A673 (cell line): ENCODE data around the gene KRT7. TPM values are rescaled to one million over a fixed set of nuclear protein-coding genes. Genes with fewer than 3 reads are reported as not detected.

Experiments used
- BruUV-seq: library from RNA; stranded (reverse); fragments of 400-500 nt; replicated peaks from 2 replicates; lab custom pipeline; 2021; lab: Mats Ljungman, UMichigan
- CTCF ChIA-PET: fragments of 300-600 bp; sonication (Branson Sonifier 250); formaldehyde crosslinking; loops from one replicate; lab custom pipeline; 2022; ENCODE audit warnings: antibody characterized with exemption; lab: Charles Lee
- POLR2A ChIA-PET: fragments of 300-600 bp; sonication (Branson Sonifier 250); formaldehyde crosslinking; loops from one replicate; lab custom pipeline; 2022; ENCODE audit warnings: antibody characterized with exemption; ENCODE audit not compliant: low non-redundant PET; lab: Charles Lee
- DNase-seq: peaks from one replicate; pipeline ENCODE4 v3.0.0-alpha.2; 2015; ENCODE audit warnings: low spot score
- H3K27ac ChIP-seq: fragments of 200-600 bp; sonication (generic); 2 replicates; pipeline ENCODE4 v1.5.1; 2016; ENCODE audit warnings: mixed run types, low read depth, mild to moderate bottlenecking, mixed read lengths, antibody characterized with exemption, low read length; ENCODE audit not compliant: poor library complexity, severe bottlenecking
- H3K27me3 ChIP-seq: fragments of 200-600 bp; sonication (generic); replicated peaks from 2 replicates; pipeline ENCODE4 v1.6.1; 2017; ENCODE audit warnings: mixed run types, low read depth, mild to moderate bottlenecking, mixed read lengths, antibody characterized with exemption, low read length; ENCODE audit not compliant: insufficient read depth, poor library complexity
- H3K36me3 ChIP-seq: fragments of 200-600 bp; sonication (generic); 2 replicates; pipeline ENCODE4 v1.6.1; 2016; ENCODE audit warnings: mixed run types, mild to moderate bottlenecking, mixed read lengths, antibody characterized with exemption, low read length; ENCODE audit not compliant: insufficient read depth, poor library complexity, severe bottlenecking
- H3K4me1 ChIP-seq: fragments of 200-600 bp; sonication (generic); 2 replicates; pipeline ENCODE4 v1.6.1; 2017; ENCODE audit warnings: mixed run types, mild to moderate bottlenecking, mixed read lengths, antibody characterized with exemption, low read length; ENCODE audit not compliant: insufficient read depth, poor library complexity, severe bottlenecking
- H3K4me3 ChIP-seq: fragments of 200-600 bp; sonication (generic); 2 replicates; pipeline ENCODE4 v1.5.1; 2016; ENCODE audit warnings: low read depth, mixed run types, mild to moderate bottlenecking, mixed read lengths, low read length; ENCODE audit not compliant: poor library complexity, severe bottlenecking
- H3K9me3 ChIP-seq: fragments of 200-600 bp; sonication (generic); 2 replicates; pipeline ENCODE4 v1.6.1; 2016; ENCODE audit warnings: mixed run types, low read depth, mild to moderate bottlenecking, mixed read lengths, antibody characterized with exemption, low read length; ENCODE audit not compliant: poor library complexity, severe bottlenecking
- CTCF ChIP-seq: fragments of 300-800, 200-600 bp; sonication (generic); conservative IDR thresholded peaks from 2 replicates; pipeline ENCODE4 v1.5.1; 2017; ENCODE audit warnings: low read depth, mild to moderate bottlenecking, antibody characterized with exemption, low read length, moderate library complexity, mixed read lengths
- EZH2 ChIP-seq: fragments of 200-600 bp; sonication (generic); IDR thresholded peaks from 2 replicates; pipeline ENCODE4 v1.6.1; 2017; ENCODE audit warnings: borderline replicate concordance, low read depth, mild to moderate bottlenecking, mixed read lengths, antibody characterized with exemption, low read length; ENCODE audit not compliant: poor library complexity, severe bottlenecking
- intact Hi-C: fragments of 100-400 bp; cut with micrococcal nuclease; formaldehyde crosslinking; loops from one replicate; pipeline ENCODE4 v1.10.0; 2022; ENCODE audit not compliant: unreplicated experiment
- total RNA-seq: library from RNA; stranded (reverse); gene quantifications from 2 replicates; pipeline ENCODE4 v1.2.3, GENCODE V29; 2021

Gene KRT7
- total RNA-seq, 1 experiment from 2014 or later: 1.0 TPM

- Histone ChIP-seq H3K27me3 (no peaks in the 10 kb centered on the region), H3K4me3 (no peak overlapping the region), H3K4me1 (peaks cover 10% of the 10 kb centered on the region), H3K36me3 (no peaks in the 10 kb centered on the region), H3K27ac (no peak overlapping the region), H3K9me3 (no peaks in the 10 kb centered on the region)
- DNase-seq: no peak
- ChIA-PET CTCF (no interaction called here), POLR2A (no interaction called here)
- BruUV-seq: no TSS peak
- intact Hi-C loops: no loop called here
- TF ChIP-seq CTCF (no peak), EZH2 (no peak)
These were observed 48.2 kb upstream of the KRT7 start for GRCh38 chr12:52184813-52185212.

GRCh38 chr12:52185400-52185967 is 47.6 kb upstream of the KRT7 start:
- no TSS peak for BruUV-seq
- peaks cover 10% of the 10 kb centered on the region for H3K4me1 ChIP-seq
- no peaks in the 10 kb centered on the region for H3K36me3 ChIP-seq
- H3K4me3 ChIP-seq: no peak overlapping the region
- no peak for DNase-seq
- ChIA-PET CTCF (interaction anchor here (1.1 kb wide), 1 partner anchor 36 kb away, joined by 3 read pairs; no protein-coding TSS in a partner anchor), POLR2A (interaction anchor here (0.7 kb wide), 1 partner anchor 125 kb away, joined by 3 read pairs; no protein-coding TSS in a partner anchor)
- no peak overlapping the region for H3K27ac ChIP-seq
- TF ChIP-seq CTCF: no peak
- intact Hi-C loops: no loop called here
- H3K27me3 ChIP-seq: no peaks in the 10 kb centered on the region
- no peaks in the 10 kb centered on the region for H3K9me3 ChIP-seq

- no peak overlapping the region for H3K4me3 ChIP-seq
- DNase-seq: peak; percentile 69
- intact Hi-C loops: no loop called here
- no peak overlapping the region for H3K27ac ChIP-seq
- ChIA-PET POLR2A (interaction anchor here (0.7 kb wide), 1 partner anchor 124 kb away, joined by 3 read pairs; no protein-coding TSS in a partner anchor), CTCF (interaction anchor here (1.1 kb wide), 1 partner anchor 36 kb away, joined by 3 read pairs; no protein-coding TSS in a partner anchor)
- H3K9me3 ChIP-seq: no peaks in the 10 kb centered on the region
- no peaks in the 10 kb centered on the region for H3K27me3 ChIP-seq
- BruUV-seq: no TSS peak
- peaks cover 10% of the 10 kb centered on the region for H3K4me1 ChIP-seq
- TF ChIP-seq CTCF (no peak), EZH2 (no peak)
- H3K36me3 ChIP-seq: no peaks in the 10 kb centered on the region
These were observed 46.8 kb upstream of the KRT7 start for GRCh38 chr12:52186118-52186840.
